ENCODE results near the gene MAPKAPK3. TPM values are rescaled to one million over a fixed set of nuclear protein-coding genes. Genes with fewer than 3 reads are reported as not detected.

The MAPKAPK3 gene
- total and polyA plus RNA-seq, 8 donors, result 15.8 to 30.6 (median 23.1) TPM

DNA sequence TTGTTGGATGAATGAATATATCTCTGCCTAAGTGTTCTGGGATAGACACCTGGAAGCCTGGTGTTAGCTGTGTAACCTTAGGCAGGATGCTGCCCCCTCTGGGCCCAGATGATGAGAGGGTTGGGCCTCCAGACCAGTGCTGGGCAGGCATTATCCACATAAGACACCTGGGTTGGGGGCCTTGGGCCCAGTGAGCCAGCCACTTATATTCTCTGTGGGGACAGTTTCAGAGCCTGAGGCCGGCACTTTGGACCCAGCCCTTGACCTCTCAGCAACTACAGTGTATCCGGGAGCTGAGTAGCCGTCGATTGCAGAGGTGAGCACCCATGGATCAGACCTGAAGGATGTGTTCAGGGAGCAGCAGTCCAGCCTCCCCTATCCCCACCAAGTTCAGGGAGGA is 45.5 kb upstream of the MAPKAPK3 start:
- intact Hi-C loops (cut with DNase I), result loop anchor here in 1 of 3 donors (2.0 kb wide), 1 partner anchor 41 kb away; no protein-coding TSS in a partner anchor
- no peak overlapping the region for H3K4me3 ChIP-seq
- H3K27me3 ChIP-seq, result no peaks in the 10 kb centered on the region
- no peaks in the 10 kb centered on the region for H3K9me3 ChIP-seq
- 60 to 63% methylated on average over 4 of the region's 4 CpGs for WGBS, 2 donors
- no peak for DNase-seq
- no peak for FAIRE-seq
- no peaks in the 10 kb centered on the region for H3K36me3 ChIP-seq
- H3K4me1 ChIP-seq, result peaks cover 0 to 19% (median 17%) of the 10 kb centered on the region in 3 donors
- ATAC-seq, result no peak
- TF ChIP-seq, protein P1, sequence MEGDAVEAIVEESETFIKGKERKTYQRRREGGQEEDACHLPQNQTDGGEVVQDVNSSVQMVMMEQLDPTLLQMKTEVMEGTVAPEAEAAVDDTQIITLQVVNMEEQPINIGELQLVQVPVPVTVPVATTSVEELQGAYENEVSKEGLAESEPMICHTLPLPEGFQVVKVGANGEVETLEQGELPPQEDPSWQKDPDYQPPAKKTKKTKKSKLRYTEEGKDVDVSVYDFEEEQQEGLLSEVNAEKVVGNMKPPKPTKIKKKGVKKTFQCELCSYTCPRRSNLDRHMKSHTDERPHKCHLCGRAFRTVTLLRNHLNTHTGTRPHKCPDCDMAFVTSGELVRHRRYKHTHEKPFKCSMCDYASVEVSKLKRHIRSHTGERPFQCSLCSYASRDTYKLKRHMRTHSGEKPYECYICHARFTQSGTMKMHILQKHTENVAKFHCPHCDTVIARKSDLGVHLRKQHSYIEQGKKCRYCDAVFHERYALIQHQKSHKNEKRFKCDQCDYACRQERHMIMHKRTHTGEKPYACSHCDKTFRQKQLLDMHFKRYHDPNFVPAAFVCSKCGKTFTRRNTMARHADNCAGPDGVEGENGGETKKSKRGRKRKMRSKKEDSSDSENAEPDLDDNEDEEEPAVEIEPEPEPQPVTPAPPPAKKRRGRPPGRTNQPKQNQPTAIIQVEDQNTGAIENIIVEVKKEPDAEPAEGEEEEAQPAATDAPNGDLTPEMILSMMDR (IDR thresholded peaks at IDR 0.05), result no peak
- no peak overlapping the region for H3K27ac ChIP-seq

DNA sequence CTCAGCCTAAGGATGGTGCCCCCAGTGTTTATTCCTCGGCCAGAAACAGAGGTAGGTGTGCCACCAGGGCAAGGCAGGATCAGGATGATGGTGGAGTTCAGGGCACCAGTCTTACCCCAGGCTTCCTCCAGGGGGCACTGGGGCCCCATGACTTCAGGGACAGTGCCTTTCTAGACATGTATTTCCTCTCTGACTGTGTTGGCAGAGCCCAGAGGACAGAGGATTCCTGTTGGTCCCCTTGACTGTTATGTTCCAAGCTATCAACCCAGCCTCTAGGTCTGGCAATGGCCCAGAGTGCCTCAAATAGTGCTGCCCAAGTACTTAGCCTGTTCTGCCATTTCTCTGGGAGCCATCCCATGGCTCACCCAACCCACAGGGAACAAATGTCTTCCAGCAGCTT is 44.8 kb upstream of the MAPKAPK3 start:
- Histone ChIP-seq H3K27ac (no peak overlapping the region), H3K4me3 (no peak overlapping the region), H3K9me3 (no peaks in the 10 kb centered on the region), H3K4me1 (peaks cover 0 to 19% (median 17%) of the 10 kb centered on the region in 3 donors), H3K27me3 (no peaks in the 10 kb centered on the region), H3K36me3 (no peaks in the 10 kb centered on the region)
- TF ChIP-seq, protein P1 (IDR thresholded peaks at IDR 0.05), result peak; percentile 86 to 92 (median 89)
- DNase-seq (peak; percentile 60 to 90 (median 83)), ATAC-seq (peak; percentile 23 to 53 (median 52)), FAIRE-seq (no peak)
- intact Hi-C loops (cut with DNase I), result loop anchor here in 1 of 3 donors (2.0 kb wide), 1 partner anchor 43 kb away; no protein-coding TSS in a partner anchor
- 6 to 10% methylated on average over 1 of the region's 1 CpG for WGBS, 2 donors

DNA sequence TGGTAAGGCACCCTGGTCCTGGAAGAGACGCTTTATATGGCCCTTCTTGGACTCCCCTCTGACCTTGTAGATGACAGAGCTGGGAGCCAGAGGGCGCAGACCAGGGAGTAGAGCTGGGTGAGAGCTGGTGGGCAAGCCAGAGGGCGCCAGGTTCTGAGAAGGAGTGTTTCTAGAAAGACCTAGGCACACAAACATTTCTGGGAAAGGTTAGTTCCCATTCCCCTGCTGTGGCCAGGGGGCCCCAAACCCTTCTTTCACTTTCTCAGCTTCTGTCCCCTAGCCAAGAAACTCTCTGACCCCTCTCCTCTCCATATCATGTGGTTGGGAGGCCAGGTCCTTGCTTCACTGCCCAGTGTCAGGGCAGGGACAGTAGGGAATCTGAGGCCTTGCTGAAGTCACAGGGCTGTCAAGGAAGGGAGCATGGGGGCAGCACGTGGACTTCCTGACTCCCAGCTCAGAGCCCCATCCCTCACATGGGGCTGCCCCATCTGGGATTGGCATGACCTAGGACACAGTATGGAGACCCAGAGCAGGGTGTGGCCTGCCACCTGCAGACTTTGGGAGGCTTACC is 44.1 kb upstream of the MAPKAPK3 start:
- Histone ChIP-seq H3K36me3 (no peaks in the 10 kb centered on the region), H3K4me3 (no peak overlapping the region), H3K27ac (no peak overlapping the region), H3K27me3 (no peaks in the 10 kb centered on the region), H3K4me1 (peaks cover 0 to 19% (median 14%) of the 10 kb centered on the region in 3 donors), H3K9me3 (no peaks in the 10 kb centered on the region)
- no peak for ATAC-seq
- FAIRE-seq, result no peak
- DNase-seq, result no peak
- intact Hi-C loops (cut with DNase I), result loop anchor here in 1 of 3 donors (2.0 kb wide), 1 partner anchor 42 kb away; no protein-coding TSS in a partner anchor
- WGBS, 2 donors, result 81 to 95% methylated on average over 4 of the region's 4 CpGs
- TF ChIP-seq, protein P1 (IDR thresholded peaks at IDR 0.05), result no peak

DNA sequence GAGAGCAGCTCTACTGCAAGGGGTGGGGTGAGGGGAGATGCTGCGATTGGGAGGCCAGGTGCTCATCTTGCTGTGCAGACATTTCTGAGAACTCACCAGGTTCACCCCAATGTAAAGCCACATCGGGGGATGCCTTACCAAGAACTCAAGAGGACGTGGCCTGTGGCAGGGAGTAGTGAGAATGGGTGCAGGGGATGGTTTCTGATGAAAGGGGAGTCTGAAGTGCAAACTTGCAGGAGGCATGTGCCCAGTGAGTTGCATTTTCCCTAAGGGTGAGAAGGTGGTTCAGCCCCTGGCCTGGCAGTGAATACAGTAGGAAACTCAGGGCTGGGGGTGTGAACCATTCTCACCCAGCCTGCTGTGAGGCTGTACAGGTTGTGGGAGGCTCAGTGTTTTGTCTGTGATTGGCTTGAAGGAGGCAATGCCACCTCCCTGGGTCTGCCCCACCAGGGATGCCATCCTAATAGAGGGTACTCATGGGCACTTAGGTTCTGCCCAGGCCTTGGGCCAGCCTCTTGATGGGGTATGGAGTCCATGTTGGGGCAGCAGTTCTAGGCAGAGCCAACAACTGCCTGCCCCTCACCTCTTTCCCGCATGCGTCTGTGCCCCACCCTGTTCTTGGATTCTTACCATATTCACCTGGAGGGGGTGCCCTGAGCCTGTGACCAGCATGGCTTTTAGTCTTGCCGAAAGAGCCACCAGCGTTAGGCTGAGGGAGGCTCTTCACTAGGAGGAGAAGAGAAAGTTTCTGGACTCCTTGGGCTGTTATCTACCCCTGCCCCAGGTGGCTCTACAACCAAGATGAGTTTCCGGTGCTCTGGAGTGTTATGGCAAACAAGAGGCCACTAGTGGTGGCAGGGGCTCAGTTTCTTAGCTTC is 43.1 kb upstream of the MAPKAPK3 start:
- Histone ChIP-seq H3K27ac (no peak overlapping the region), H3K9me3 (no peaks in the 10 kb centered on the region), H3K4me3 (no peak overlapping the region), H3K27me3 (no peaks in the 10 kb centered on the region), H3K36me3 (no peaks in the 10 kb centered on the region), H3K4me1 (peaks cover 0 to 13% (median 6%) of the 10 kb centered on the region in 3 donors)
- ATAC-seq, result no peak
- TF ChIP-seq, protein P1 (IDR thresholded peaks at IDR 0.05), result no peak
- WGBS, 2 donors, result 79 to 83% methylated on average over 8 of the region's 8 CpGs
- FAIRE-seq, result no peak
- intact Hi-C loops (cut with DNase I), result loop anchor here in 1 of 3 donors (2.0 kb wide), 1 partner anchor 41 kb away; no protein-coding TSS in a partner anchor
- DNase-seq, result peak in 1 of 6 donors; percentile 35
